ENCODE measurements around the gene SLC35D1.

DNA sequence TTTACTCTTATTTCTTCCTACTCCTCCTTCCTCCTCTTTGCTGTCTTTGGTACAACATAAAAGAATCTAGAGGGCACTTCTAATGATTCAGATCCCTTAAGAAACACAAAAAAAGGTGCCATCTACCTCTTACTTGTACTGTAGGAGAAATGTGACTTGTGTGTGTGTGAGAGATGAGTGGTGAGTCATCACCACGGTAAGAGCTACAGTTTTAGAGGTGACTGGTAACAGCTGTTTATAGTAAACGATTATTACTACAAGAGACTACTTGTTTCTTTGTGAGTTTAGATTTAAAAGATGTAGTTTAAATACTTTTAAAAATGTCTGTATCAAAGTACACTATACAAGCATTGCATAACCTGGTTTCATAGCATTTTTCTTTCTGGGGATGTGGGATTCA is 40.4 kb downstream of the SLC35D1 start:
- TF ChIP-seq, protein P1, sequence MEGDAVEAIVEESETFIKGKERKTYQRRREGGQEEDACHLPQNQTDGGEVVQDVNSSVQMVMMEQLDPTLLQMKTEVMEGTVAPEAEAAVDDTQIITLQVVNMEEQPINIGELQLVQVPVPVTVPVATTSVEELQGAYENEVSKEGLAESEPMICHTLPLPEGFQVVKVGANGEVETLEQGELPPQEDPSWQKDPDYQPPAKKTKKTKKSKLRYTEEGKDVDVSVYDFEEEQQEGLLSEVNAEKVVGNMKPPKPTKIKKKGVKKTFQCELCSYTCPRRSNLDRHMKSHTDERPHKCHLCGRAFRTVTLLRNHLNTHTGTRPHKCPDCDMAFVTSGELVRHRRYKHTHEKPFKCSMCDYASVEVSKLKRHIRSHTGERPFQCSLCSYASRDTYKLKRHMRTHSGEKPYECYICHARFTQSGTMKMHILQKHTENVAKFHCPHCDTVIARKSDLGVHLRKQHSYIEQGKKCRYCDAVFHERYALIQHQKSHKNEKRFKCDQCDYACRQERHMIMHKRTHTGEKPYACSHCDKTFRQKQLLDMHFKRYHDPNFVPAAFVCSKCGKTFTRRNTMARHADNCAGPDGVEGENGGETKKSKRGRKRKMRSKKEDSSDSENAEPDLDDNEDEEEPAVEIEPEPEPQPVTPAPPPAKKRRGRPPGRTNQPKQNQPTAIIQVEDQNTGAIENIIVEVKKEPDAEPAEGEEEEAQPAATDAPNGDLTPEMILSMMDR (IDR thresholded peaks at IDR 0.05 in 4 of 5, conservative IDR thresholded peaks at IDR 0.05 in 1 of 5) = no peak
- TF ChIP-seq POLR2A (IDR thresholded peaks at IDR 0.05) = no peak

Measured in gastrocnemius medialis (tissue), 4 donors.